MG63 (cell line): ENCODE data around the gene TRPC4AP. TPM values are rescaled to one million over a fixed set of nuclear protein-coding genes. Genes with fewer than 3 reads are reported as not detected.
"Not testable (repeated sequence)": the region's sequence is repeated elsewhere in the genome, so short reads cannot be mapped to it uniquely, and the experiment has no call there.

ENCODE experiments used
- DNase-seq: peaks from one replicate; pipeline ENCODE4 v3.0.0-alpha.2; 2020
- H3K27me3 ChIP-seq: fragments of 250-450 bp; sonication (Bioruptor Pico); 2 replicates; pipeline ENCODE4 v1.5.1; 2020; ENCODE audit warnings: mild to moderate bottlenecking, moderate library complexity
- H3K36me3 ChIP-seq: fragments of 250-450 bp; sonication (Bioruptor Pico); 2 replicates; pipeline ENCODE4 v1.5.1; 2020; ENCODE audit warnings: mild to moderate bottlenecking, moderate library complexity
- H3K4me3 ChIP-seq: fragments of 250-450 bp; sonication (Bioruptor Pico); 2 replicates; pipeline ENCODE4 v1.5.1; 2020; ENCODE audit warnings: mild to moderate bottlenecking, moderate library complexity
- H3K9me3 ChIP-seq: fragments of 250-450 bp; sonication (Bioruptor Pico); 2 replicates; pipeline ENCODE4 v1.5.1; 2020; ENCODE audit warnings: mild to moderate bottlenecking, moderate library complexity
- total RNA-seq: library from RNA; depleted of rRNA; stranded (reverse); fragments of >200 nt; shearing (Covaris generic); gene quantifications from 2 replicates; pipeline ENCODE4 v1.2.3, GENCODE V29; 2014; ENCODE audit warnings: low replicate concordance

Gene TRPC4AP
- total RNA-seq, 1 experiment from 2014 or later: 97.7 TPM

DNA sequence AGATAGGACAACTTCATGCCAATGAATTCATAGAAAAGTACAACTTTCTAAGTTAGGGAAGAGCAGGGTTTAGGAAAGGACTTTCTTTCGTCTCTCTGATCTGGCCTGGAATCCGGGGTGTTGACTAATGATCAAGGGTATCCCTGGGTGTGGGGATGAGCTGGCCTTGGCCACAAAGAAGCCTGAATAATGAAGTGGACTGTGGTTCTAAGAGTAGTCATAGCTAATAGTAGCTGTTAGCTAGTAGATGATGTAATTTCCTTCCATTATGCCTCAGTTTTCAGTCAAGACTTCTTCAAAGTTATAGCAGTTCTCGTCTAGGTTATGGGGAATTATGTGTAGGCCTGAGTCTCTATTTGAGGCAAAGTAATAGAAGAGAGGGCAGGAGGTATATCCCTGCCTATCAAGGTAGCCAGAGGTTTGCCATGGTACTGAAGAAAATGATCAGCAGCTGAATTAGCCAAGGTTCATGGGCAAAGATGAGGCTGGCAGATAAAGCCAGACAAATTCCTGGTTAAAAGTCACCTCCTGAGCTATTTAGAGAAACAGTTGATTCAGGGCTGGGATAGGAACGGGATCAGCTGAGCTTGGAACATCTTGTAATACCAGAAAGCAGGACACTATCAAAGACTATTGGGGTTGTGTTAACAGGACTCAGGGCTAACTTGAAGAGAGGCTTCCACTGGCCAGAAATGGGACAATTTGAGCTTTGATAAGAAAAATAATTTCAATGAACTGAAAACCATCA, 18.7 kb upstream of the TRPC4AP start:
- Histone ChIP-seq H3K4me3 (no peak overlapping the region), H3K9me3 (no peaks in the 10 kb centered on the region), H3K27me3 (no peaks in the 10 kb centered on the region), H3K36me3 (peaks cover 10% of the 10 kb centered on the region)
- DNase-seq: peak; percentile 88

DNA sequence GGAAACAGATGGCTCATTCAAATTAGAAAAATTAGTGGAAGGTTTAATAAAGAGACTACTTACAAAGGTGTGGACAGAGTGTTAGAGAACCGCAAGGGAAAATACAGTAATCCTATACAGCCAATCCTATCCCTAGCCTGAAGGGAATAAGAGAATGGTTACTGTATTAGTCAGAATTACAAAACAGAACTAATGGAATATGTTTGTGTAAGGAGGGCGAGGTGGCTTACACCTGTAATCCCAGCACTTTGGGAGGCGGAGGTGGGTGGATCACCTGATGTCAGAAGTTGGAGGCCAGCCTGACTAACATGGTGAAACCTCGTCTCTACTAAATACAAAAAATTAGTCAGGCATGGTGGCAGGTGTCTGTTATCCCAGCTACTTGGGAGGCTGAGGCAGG, 16.3 kb upstream of the TRPC4AP start:
- Histone ChIP-seq H3K9me3 (no peaks in the 10 kb centered on the region), H3K36me3 (no peaks in the 10 kb centered on the region), H3K4me3 (no peak overlapping the region), H3K27me3 (no peaks in the 10 kb centered on the region)
- DNase-seq: no peak

DNA sequence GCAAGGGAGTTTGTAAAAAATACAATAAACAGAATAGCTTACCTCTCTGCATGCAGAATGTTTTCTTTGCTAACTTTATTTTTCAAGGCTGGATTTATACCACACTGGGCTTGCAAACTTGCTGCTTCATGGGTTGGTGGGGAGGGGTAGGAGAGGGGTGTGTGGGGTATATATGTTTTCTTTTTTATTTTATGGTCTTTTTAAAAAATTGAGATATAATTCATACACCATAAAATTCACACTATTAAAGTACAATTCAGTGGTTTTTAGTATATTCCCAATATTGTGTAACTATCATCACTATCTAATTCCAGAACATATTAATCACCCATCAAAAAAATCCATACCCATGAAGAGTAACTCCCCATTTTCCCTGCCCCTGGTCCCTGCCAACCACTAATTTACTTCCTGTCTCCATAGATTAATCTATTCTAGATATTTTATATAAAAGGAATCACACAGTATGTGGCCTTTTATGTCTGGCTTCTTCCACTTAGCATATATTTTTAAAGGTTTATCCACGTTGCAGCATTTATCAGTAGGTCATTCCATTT, 14.3 kb upstream of the TRPC4AP start:
- Histone ChIP-seq H3K4me3 (no peak overlapping the region), H3K36me3 (no peaks in the 10 kb centered on the region), H3K27me3 (no peaks in the 10 kb centered on the region), H3K9me3 (no peaks in the 10 kb centered on the region)
- DNase-seq: peak; percentile 8

DNA sequence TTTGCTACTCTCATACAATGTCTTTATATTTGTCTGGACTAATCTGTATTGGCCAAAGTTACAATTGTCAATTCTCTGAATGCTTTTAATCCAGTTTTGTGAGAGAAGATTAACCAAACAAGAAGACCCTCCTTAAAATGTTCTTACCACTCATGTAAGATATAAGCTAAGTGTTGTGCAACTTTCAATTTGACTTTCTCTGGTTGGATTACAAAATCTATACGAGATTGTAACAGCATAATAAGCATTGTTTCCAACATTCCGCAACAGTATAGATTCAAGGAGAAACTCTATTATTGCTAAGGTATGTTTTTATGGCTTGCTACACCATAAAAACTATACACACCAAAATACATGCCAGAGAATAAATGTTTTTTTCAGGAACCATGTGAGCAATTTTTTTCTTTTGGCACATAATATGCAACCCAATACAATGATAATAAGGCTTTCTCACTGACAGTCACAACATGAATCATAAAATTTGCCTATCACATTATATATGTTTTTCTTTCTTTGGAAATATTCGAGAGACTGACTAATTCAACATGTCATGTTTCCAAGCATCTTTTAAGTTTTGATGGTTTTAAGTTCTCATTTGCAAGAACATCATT, 12.2 kb upstream of the TRPC4AP start:
- Histone ChIP-seq H3K27me3 (no peaks in the 10 kb centered on the region), H3K36me3 (no peaks in the 10 kb centered on the region), H3K4me3 (no peak overlapping the region), H3K9me3 (no peaks in the 10 kb centered on the region)
- DNase-seq: no peak

DNA sequence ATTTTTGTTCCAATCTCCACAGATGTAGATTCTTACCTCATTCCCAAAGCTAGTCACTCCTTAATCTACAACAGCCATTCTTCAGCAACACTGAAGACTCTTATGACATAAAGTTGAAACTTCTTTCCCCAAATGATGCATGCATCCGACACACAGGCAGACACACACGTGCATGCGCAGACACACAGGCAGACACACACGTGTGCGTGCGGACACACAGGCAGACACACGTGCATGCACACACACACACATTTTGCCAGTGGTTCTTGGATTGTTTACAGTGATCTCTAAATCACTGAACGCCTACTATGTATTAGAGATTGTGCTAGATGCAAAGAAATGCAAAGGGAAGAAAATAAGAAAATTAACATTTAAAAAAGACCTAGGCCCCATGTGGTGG, 9.0 kb upstream of the TRPC4AP start:
- Histone ChIP-seq H3K36me3 (no peaks in the 10 kb centered on the region), H3K27me3 (no peaks in the 10 kb centered on the region), H3K4me3 (no peak overlapping the region), H3K9me3 (no peaks in the 10 kb centered on the region)
- DNase-seq: no peak

DNA sequence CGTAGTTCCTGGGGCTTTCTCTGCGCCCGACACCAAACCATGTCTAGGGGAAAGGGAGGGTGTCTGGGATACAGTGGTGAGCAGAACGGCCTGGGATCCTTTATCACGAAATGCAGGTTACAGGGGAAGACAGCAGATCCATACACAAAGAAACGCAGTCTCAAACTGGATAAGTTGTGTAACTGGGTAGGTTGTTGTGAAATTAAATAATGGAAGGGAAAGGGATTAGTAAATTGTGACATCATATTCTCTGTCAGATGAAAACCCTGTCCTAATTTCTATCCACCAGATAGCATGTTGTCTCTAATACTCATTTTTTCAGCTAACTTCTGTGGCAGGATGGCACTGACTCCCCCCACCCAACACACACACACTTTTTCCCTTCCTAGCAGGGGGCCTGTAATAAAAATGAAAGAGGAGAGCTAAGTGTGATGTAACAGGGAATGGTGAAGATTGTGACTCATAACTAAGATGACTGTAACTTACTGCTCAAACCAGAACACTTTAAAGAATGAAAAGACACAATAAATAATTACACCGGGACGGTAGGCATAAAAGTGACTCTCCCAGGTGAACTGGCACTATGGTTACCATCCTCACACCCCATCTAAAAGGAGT, 769 bp upstream of the TRPC4AP start:
- Histone ChIP-seq H3K27me3 (no peaks in the 10 kb centered on the region), H3K36me3 (peaks cover 28% of the 10 kb centered on the region), H3K4me3 (peak overlapping the region; percentile 94), H3K9me3 (no peaks in the 10 kb centered on the region)
- DNase-seq: peak; percentile 39

DNA sequence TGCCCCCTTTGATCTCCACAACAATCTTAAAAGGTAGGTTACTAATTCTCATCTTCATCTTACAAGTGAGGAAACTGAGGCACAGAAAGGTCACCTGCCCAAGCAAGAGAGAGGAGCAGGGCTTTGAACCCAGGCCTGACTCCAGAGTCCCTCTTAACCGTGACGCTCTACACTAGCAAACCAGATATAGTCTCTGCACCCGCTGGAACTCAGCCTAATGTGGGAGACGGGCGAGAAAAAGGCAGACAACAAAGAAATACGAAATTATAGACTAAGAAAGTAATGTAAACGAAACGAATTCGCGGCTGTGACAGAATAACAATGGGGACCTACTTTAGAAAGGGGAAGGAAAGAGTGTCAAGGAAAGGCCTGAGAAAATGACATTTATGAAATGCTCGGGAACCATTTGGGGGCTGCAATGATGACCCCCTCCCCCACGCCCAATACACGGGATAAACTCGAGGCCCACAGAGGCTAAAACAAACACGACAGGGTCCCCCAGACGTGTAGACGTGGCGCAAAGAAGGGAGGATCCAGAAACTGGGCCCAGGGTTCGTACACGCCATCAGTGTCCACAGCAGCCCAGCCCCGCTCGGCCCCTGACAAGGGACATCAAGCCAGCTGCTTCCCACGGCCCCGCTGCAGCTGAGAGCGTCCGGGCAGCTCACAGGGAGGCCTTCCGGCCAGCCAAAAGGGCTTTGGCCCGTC, 637 bp downstream of the TRPC4AP start:
- peak; percentile 7 for DNase-seq
- Histone ChIP-seq H3K4me3 (peak overlapping the region; percentile 94), H3K36me3 (peaks cover 40% of the 10 kb centered on the region), H3K9me3 (no peaks in the 10 kb centered on the region), H3K27me3 (no peaks in the 10 kb centered on the region)

DNA sequence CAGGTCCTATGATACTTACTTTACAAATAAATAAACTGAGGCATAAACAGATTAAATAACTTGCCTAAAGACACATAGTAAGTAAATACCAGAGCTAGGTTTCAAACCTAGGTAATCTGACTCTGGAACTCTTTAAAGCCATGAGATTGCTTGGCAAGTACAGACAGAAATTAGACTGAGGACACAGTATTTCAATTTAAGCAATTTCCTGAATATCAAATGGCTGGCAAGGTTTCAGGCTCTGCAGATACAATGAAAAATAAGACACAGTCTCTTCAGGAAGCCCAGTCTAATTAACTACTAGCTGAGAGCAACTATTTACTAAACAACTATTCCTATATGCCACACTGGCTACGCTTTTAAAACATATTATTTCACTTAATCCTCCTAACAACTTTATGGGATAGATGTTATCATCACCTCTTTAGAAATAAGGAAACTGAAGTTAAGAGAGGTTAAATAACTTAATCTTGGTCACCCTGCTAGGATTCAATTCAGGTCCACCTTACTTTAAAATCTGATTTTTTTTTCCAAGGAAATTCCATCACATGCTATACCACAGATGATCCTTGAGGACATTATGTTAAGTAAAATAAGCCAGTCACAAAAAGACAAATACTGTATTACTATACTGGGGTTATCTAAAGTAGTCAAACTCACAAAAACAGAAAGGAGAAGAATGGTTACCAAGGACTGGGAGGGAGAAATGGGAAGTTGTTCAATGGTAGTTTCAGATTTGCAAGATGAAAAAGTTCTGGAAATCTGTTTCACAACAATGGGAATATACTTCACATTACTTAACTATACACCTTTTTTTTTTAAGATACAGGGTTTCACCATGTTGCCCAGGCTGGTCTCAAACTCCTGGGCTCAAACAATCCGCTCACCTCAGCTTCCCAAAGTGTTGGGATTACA, 4.1 kb downstream of the TRPC4AP start:
- no peak overlapping the region for H3K4me3 ChIP-seq
- peaks cover 58% of the 10 kb centered on the region for H3K36me3 ChIP-seq
- H3K9me3 ChIP-seq: no peaks in the 10 kb centered on the region
- DNase-seq: no peak
- no peaks in the 10 kb centered on the region for H3K27me3 ChIP-seq

DNA sequence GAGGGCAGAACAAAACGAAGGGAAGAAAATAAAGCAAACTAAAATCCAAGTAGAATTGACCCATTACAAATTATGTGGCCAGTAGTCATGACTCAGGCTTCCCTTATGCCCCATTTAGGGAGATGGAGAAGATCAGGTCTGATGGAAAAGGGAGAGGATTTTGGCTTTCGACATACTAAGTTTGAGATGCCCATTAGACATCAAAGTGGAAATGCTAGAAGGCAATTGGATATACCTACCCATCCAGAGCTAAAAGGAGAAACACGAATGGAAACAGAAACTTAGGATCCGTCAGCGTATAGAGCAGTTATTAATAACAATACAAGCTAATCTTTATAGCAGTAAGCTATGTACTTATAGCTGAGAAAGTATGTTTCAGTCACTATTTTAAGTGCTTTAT, 4.8 kb downstream of the TRPC4AP start:
- no peaks in the 10 kb centered on the region for H3K9me3 ChIP-seq
- no peaks in the 10 kb centered on the region for H3K27me3 ChIP-seq
- H3K36me3 ChIP-seq: peaks cover 58% of the 10 kb centered on the region
- DNase-seq: no peak
- H3K4me3 ChIP-seq: no peak overlapping the region

DNA sequence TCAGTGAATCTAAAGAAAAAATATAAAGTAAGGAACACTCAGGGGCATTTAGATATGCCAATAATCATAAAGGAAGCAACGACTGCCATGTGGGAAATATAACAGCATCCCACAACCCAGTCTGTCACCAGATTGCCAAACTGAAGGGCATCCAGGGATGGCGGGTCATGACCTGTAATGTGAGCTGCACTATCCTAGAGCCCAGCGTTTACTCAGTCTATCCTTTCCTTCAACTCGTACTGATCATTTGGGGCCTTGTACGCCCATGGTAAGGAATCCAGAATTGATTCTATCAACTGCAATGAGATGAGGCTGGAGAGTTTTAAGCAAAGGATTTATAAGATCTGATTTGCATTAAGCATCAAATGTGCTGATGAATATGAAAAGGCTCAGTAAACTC, 5.3 kb downstream of the TRPC4AP start:
- H3K27me3 ChIP-seq: no peaks in the 10 kb centered on the region
- H3K4me3 ChIP-seq: no peak overlapping the region
- no peak for DNase-seq
- no peaks in the 10 kb centered on the region for H3K9me3 ChIP-seq
- peaks cover 58% of the 10 kb centered on the region for H3K36me3 ChIP-seq

DNA sequence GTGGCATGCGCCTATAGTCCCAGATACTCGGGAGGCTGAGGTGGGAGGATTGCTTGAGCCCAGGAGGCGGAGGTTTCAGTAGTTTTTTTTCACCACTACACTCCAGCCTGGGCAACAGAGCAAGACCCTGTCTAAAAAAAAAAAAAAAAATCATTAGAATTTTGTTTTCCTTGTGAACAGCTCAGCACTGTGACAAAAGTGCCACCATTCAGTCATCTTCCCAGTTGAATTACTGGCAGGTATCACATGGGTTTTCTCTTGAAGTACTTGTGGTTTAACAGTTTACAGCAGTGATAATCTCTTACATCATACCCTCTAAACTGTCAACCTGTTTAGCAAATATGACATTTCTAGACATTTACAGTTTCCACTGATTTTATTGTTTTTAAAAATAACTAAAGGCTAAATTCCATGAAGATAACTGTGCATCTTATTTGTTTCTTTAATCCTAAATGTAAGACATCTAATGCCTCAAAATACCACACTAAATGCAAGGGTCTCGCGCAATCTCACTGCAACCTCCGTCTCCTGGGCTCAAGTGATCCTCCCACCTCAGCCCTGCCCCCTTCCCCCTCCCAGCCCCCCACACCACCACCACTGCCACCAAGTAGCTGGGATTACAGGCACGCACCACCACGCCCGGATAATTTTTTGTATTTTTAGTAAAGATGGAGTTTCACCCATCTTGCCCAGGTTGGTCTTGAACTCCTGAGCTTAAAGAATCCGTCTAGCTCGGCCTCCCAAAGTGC, 7.0 kb downstream of the TRPC4AP start:
- Histone ChIP-seq H3K9me3 (no peaks in the 10 kb centered on the region), H3K36me3 (peaks cover 50% of the 10 kb centered on the region), H3K4me3 (no peak overlapping the region), H3K27me3 (no peaks in the 10 kb centered on the region)
- no peak for DNase-seq

DNA sequence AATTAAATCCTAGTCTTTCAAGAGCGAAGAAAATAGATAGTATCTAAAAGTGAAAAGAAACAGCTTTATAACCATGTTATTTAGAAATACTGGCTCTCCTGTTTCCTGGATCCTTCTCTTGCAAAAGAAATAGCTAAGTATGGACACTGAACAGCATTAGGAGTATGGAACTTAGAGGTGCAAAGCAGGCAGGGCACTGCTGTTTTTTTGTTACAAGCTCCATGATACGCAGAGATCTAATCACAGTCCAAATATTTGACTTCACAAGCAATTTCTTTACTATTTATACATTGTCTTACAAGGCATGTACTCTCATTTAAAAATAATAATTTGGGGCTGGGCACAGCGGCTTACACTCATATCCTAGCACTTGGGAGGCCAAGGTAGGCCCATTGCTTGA, 7.6 kb downstream of the TRPC4AP start:
- H3K36me3 ChIP-seq: peaks cover 48% of the 10 kb centered on the region
- no peaks in the 10 kb centered on the region for H3K27me3 ChIP-seq
- no peaks in the 10 kb centered on the region for H3K9me3 ChIP-seq
- H3K4me3 ChIP-seq: no peak overlapping the region
- DNase-seq: no peak

DNA sequence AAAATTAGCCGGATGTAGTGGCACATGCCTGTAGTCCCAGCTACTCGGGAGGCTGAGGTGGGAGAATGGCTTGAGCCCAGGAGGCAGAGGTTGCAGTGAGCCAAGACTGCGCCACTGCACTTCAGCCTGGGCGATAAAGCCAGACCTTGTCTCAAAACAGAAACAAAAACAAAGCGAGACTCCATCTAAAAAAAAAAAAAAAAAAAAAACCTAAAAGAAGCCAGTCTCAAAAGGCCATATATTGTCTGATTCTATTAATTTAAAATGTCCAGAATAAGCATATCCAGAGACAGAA, 12.3 kb downstream of the TRPC4AP start:
- Histone ChIP-seq H3K36me3 (peaks cover 53% of the 10 kb centered on the region), H3K9me3 (peaks cover 26% of the 10 kb centered on the region)
- H3K27me3 ChIP-seq, H3K4me3 ChIP-seq, DNase-seq: not testable (repeated sequence)

DNA sequence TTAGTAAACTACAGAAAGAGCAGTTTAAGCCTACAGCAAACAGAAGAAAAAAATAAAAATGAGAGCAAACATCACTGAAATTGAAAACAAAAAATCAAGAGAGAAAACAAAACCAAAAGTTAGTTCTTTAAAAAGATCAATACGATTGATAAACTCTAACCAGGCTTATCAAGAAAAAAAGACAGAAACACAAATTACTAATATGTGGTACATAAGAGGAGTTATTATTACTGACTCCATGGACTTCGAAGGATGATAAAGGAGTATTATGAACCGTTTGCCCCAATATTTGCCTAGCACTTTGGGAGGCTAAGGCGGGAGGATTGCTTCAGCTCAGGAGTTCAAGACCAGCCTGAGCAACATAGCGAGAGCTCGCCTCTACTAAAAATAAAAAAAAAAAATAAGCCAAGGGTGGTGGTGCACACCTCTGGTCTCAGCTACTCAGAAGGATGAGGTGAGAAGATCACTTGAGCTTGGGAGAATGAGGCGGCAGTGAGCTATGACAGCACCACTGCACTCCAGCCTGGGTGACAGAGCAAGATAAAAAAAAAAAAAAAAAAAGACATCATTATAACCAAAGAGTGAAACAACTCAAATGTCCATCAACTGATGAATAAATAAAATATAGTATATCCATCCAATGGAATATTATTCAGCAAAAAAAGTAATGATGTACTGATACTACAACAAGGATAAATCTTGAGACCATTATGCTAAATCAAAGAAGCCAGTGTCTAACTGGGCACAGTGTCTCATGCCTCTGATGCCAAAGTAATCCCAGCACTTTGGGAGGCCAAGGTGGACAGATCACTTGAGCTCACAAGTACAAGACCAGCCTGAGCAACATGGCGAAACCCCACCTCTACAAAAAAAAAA, 12.9 kb downstream of the TRPC4AP start:
- Histone ChIP-seq H3K4me3 (no peak overlapping the region), H3K27me3 (no peaks in the 10 kb centered on the region), H3K9me3 (peaks cover 26% of the 10 kb centered on the region), H3K36me3 (peaks cover 53% of the 10 kb centered on the region)
- no peak for DNase-seq

DNA sequence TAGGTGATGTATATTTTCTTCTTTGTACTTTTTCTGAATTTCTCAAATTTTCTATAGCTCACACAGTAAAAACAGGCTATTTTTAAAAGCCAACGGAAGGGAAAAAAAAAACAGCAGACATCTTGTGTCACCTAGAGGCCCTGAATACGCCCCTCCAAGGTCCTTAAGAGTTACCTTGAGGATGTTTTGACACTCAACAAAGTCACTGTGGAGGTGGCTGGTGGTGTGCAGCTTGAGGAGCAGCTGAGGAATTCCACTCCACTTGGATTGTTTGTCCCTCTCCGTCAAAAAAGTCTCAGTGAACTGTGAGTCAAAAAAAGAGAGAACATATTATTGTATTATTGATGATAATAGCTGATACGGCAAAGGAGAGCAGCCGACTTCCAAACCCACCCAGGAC, 14.7 kb downstream of the TRPC4AP start:
- no peak overlapping the region for H3K4me3 ChIP-seq
- DNase-seq: no peak
- H3K27me3 ChIP-seq: no peaks in the 10 kb centered on the region
- peaks cover 32% of the 10 kb centered on the region for H3K9me3 ChIP-seq
- H3K36me3 ChIP-seq: peaks cover 70% of the 10 kb centered on the region
